Measurements from ENCODE around the gene ARHGEF16.

ARHGEF16 gene

DNA sequence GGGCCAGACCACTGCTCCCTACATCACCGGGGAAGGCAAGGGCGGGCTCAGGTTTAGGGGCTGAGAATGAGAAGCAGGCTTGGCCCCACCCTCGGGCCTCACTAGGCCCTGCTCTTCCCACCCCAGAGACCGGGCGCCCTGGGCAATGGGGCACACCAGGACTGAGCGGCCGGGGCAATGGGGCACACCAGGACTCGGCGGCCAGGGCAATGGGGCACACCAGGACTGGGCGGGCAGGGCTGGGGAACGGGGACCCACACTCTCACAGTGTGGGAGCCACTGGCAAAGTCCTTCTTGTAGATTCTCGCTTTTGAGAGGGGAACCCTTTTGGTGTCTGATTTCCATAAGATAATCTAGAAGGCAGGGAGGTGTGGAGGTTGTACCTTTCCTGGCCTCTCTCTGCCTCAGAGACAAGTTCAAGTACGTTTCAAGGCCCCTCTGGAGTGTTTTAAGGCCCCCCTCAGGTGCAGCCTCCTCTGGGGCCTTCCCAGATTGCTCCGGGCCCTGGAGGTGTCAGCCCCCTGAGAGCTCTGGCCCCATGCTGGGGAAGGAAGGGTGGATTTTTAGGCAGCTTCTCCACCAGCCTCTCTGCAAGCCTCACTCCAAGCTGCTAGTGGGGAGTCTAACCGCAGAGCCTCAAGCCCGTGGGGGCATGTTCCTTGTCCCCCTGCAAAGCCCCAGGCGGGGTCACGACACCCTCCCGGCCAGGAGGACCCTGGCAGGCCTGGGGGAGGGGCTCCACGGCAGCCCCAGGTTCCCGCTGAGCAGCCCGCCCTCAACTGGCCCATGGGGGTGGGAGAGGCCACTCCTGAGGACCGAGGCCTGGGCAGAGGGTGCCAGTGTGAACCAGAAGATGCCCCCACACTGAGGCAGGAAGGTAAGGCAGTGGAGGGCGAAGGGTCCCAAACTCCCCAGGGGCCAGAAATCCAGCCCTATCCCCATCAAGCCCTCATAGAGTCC lies 66.2 kb downstream of the ARHGEF16 start:
- Histone ChIP-seq H3K27me3 (ENCODE audit: control insufficient read depth, insufficient read depth, low read length, poor library complexity, severe bottlenecking) (no peaks in the 10 kb centered on the region), H3K4me3 (ENCODE audit: insufficient read depth, low read depth, low read length) (no peak overlapping the region), H3K36me3 (ENCODE audit: control insufficient read depth, insufficient read depth, low read length) (no peaks in the 10 kb centered on the region), H3K9me3 (ENCODE audit: control insufficient read depth, low read length) (no peaks in the 10 kb centered on the region), H3K4me1 (ENCODE audit: control insufficient read depth, insufficient read depth, low read length) (peaks cover 9% of the 10 kb centered on the region), H3K27ac (ENCODE audit: insufficient read depth, low read depth, low read length, poor library complexity, severe bottlenecking) (no peak overlapping the region)
- 91 to 92% methylated on average over 24 of the region's 24 CpGs for WGBS, 2 experiments

- WGBS, 2 experiments = 92 to 93% methylated on average over 16 of the region's 16 CpGs
- Histone ChIP-seq H3K4me3 (ENCODE audit: insufficient read depth, low read depth, low read length) (no peak overlapping the region), H3K27me3 (ENCODE audit: control insufficient read depth, insufficient read depth, low read length, poor library complexity, severe bottlenecking) (no peaks in the 10 kb centered on the region)
Measured at GRCh38 chr1:3521426-3521825, 67.0 kb downstream of the ARHGEF16 start.

DNA sequence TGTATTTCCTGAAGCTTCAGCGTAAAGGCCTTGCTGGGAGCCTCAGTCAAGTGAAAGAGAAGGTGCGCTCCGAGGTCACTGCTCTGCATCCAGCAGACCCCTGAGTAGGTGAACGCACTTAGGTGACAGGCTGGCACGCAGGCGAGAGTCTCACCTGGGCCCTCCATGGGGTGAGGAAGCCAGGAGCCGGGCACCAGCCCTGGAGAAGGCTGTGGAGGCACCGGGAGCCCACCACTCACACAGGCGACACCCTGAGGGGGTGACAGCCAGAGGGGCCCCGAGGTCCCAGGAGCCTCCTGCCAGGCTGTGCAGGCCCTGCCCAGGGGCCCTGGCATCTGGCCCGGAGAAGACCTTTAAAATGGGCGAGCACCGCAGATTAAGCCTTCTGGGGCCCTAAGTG lies 67.6 kb downstream of the ARHGEF16 start:
- H3K4me3 ChIP-seq (ENCODE audit: insufficient read depth, low read depth, low read length) = no peak overlapping the region
- H3K4me1 ChIP-seq (ENCODE audit: control insufficient read depth, insufficient read depth, low read length) = peaks cover 9% of the 10 kb centered on the region
- H3K36me3 ChIP-seq (ENCODE audit: control insufficient read depth, insufficient read depth, low read length) = no peaks in the 10 kb centered on the region
- no peaks in the 10 kb centered on the region for H3K27me3 ChIP-seq (ENCODE audit: control insufficient read depth, insufficient read depth, low read length, poor library complexity, severe bottlenecking)
- WGBS, 2 experiments = 94 to 95% methylated on average over 13 of the region's 13 CpGs
- H3K9me3 ChIP-seq (ENCODE audit: control insufficient read depth, low read length) = no peaks in the 10 kb centered on the region
- no peak overlapping the region for H3K27ac ChIP-seq (ENCODE audit: insufficient read depth, low read depth, low read length, poor library complexity, severe bottlenecking)

More at GRCh38 chr1:3521426-3521825, 67.0 kb downstream of the ARHGEF16 start:
- no peaks in the 10 kb centered on the region for H3K9me3 ChIP-seq (ENCODE audit: control insufficient read depth, low read length)
- H3K4me1 ChIP-seq (ENCODE audit: control insufficient read depth, insufficient read depth, low read length) = peaks cover 9% of the 10 kb centered on the region
- H3K27ac ChIP-seq (ENCODE audit: insufficient read depth, low read depth, low read length, poor library complexity, severe bottlenecking) = no peak overlapping the region
- H3K36me3 ChIP-seq (ENCODE audit: control insufficient read depth, insufficient read depth, low read length) = no peaks in the 10 kb centered on the region

DNA sequence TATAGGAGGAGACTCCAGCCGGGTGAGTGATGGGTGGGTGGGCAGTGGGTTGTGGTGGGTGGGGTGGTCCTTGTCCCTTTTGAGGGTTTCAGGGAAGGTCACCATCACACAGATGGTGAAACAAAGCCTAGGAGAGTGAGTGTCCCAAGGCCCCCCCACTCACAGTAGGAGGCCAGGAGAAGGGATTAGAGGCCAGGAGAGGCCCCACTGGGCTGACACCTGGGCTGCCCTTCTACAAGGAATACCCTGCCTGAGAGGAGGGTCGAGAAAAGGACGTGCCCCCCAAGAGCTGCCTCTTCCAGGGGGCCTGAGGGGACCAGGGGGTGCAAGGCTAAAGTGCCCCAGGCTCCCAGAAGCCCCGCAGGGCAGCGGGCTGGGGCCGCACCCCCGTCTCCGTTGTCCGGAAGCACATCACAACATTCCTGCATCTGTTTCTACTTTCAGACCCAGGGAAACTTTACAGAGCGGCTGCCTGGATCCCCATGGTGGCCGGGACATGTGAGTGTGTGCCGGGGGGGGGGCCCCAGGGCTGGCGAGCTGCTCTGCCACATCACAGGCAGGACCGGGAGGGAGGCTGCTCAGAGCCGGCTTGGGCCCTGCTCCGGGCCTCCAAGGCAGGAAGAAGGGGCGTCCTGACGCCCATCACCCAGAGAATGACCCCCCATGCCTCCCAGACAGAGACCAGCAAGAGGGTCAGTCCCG lies 68.2 kb downstream of the ARHGEF16 start:
- no peaks in the 10 kb centered on the region for H3K9me3 ChIP-seq (ENCODE audit: control insufficient read depth, low read length)
- H3K4me3 ChIP-seq (ENCODE audit: insufficient read depth, low read depth, low read length) = no peak overlapping the region
- no peaks in the 10 kb centered on the region for H3K36me3 ChIP-seq (ENCODE audit: control insufficient read depth, insufficient read depth, low read length)
- WGBS, 2 experiments = 82 to 84% methylated on average over 19 of the region's 19 CpGs
- H3K27ac ChIP-seq (ENCODE audit: insufficient read depth, low read depth, low read length, poor library complexity, severe bottlenecking) = no peak overlapping the region
- H3K27me3 ChIP-seq (ENCODE audit: control insufficient read depth, insufficient read depth, low read length, poor library complexity, severe bottlenecking) = no peaks in the 10 kb centered on the region
- H3K4me1 ChIP-seq (ENCODE audit: control insufficient read depth, insufficient read depth, low read length) = peaks cover 10% of the 10 kb centered on the region

DNA sequence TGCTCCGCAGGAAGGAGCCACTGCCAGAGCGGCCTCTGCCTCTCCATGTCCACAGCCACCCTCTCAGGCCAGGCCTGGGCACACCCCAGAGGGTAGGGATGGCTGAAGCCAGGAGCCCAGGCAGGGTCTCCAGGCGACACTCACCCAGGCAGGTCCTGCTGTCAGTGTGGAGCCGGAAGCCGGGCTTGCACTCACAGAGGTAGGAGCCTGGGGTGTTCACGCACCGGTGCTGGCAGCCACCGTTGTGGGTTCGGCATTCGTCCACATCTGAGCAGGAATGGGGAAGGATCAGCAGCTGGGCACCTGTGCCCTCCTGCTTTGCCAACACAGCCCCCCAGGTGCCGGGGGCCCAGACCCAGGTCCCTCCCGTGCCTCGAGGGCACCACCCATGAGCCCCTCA lies 69.5 kb downstream of the ARHGEF16 start:
- Histone ChIP-seq H3K4me1 (ENCODE audit: control insufficient read depth, insufficient read depth, low read length) (peaks cover 12% of the 10 kb centered on the region), H3K9me3 (ENCODE audit: control insufficient read depth, low read length) (no peaks in the 10 kb centered on the region), H3K4me3 (ENCODE audit: insufficient read depth, low read depth, low read length) (no peak overlapping the region), H3K27me3 (ENCODE audit: control insufficient read depth, insufficient read depth, low read length, poor library complexity, severe bottlenecking) (peaks cover 6% of the 10 kb centered on the region), H3K36me3 (ENCODE audit: control insufficient read depth, insufficient read depth, low read length) (no peaks in the 10 kb centered on the region), H3K27ac (ENCODE audit: insufficient read depth, low read depth, low read length, poor library complexity, severe bottlenecking) (no peak overlapping the region)
- 95 to 96% methylated on average over 13 of the region's 13 CpGs for WGBS, 2 experiments

GRCh38 chr1:3524556-3525203 lies 70.2 kb downstream of the ARHGEF16 start:
- 87 to 88% methylated on average over 20 of the region's 20 CpGs for WGBS, 2 experiments
- no peak overlapping the region for H3K4me3 ChIP-seq (ENCODE audit: insufficient read depth, low read depth, low read length)
- no peaks in the 10 kb centered on the region for H3K9me3 ChIP-seq (ENCODE audit: control insufficient read depth, low read length)
- peaks cover 13% of the 10 kb centered on the region for H3K27me3 ChIP-seq (ENCODE audit: control insufficient read depth, insufficient read depth, low read length, poor library complexity, severe bottlenecking)
- H3K4me1 ChIP-seq (ENCODE audit: control insufficient read depth, insufficient read depth, low read length) = peaks cover 12% of the 10 kb centered on the region
- H3K27ac ChIP-seq (ENCODE audit: insufficient read depth, low read depth, low read length, poor library complexity, severe bottlenecking) = no peak overlapping the region
- H3K36me3 ChIP-seq (ENCODE audit: control insufficient read depth, insufficient read depth, low read length) = no peaks in the 10 kb centered on the region

- H3K27me3 ChIP-seq (ENCODE audit: control insufficient read depth, insufficient read depth, low read length, poor library complexity, severe bottlenecking) = peaks cover 24% of the 10 kb centered on the region
- no peak overlapping the region for H3K4me3 ChIP-seq (ENCODE audit: insufficient read depth, low read depth, low read length)
- 91 to 94% methylated on average over 24 of the region's 24 CpGs for WGBS, 2 experiments
Measured at GRCh38 chr1:3525551-3526482, 71.4 kb downstream of the ARHGEF16 start.

DNA sequence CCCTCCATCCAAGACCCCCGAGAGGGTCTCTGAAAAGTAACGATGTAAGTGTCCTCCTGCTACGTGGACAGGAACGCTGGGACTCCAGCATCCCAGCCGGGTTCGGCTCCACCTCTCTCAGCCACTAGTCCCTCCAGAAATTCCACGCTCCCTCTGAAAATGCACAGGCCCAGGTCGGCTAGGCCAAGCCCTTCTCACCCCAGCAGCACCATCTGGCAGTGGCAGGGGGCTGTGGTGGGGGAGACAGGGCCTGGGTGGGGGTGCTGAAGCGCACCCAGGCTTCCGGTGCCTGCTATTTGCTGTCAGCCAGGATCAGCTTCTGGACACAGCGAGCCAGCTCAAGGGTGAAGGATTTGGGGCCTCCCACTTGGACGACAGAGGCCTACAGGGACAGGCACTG lies 73.3 kb downstream of the ARHGEF16 start:
- Histone ChIP-seq H3K27ac (ENCODE audit: insufficient read depth, low read depth, low read length, poor library complexity, severe bottlenecking) (no peak overlapping the region), H3K4me3 (ENCODE audit: insufficient read depth, low read depth, low read length) (no peak overlapping the region), H3K9me3 (ENCODE audit: control insufficient read depth, low read length) (no peaks in the 10 kb centered on the region), H3K36me3 (ENCODE audit: control insufficient read depth, insufficient read depth, low read length) (no peaks in the 10 kb centered on the region), H3K4me1 (ENCODE audit: control insufficient read depth, insufficient read depth, low read length) (peaks cover 21% of the 10 kb centered on the region), H3K27me3 (ENCODE audit: control insufficient read depth, insufficient read depth, low read length, poor library complexity, severe bottlenecking) (peaks cover 32% of the 10 kb centered on the region)
- WGBS, 2 experiments = 86 to 89% methylated on average over 12 of the region's 12 CpGs

More at GRCh38 chr1:3525551-3526482, 71.4 kb downstream of the ARHGEF16 start:
- no peak overlapping the region for H3K27ac ChIP-seq (ENCODE audit: insufficient read depth, low read depth, low read length, poor library complexity, severe bottlenecking)
- no peaks in the 10 kb centered on the region for H3K9me3 ChIP-seq (ENCODE audit: control insufficient read depth, low read length)
- no peaks in the 10 kb centered on the region for H3K36me3 ChIP-seq (ENCODE audit: control insufficient read depth, insufficient read depth, low read length)
- H3K4me1 ChIP-seq (ENCODE audit: control insufficient read depth, insufficient read depth, low read length) = peaks cover 20% of the 10 kb centered on the region

DNA sequence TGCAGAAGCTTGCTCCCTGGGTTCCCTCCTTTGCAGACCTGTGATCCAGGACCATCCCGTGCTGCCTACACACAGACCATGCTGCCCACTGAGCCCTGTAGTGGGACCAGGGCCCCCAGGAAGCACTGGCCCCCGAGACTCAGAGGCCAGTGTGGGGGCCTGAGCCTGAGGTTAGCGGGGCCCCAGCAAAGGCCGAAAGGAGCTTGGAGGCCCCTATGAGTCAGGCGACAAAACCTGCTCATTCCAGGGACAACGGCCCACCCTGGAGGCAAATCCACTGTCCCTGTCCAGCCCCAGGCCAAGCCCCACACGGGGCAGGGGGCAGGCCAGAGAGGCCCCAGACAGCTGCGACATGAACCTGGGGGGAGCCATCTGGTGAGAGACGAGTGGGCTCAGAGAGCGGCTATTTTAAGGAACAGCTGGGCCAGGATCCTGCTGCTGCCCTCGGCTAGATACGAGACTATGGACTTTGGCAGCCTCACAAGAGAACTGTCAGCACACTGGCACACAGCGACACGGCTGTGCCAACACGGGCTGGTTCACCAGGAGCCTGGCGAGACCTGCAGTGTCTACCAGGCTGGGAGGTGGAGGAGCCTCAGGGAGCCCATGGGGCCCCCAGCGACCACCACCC lies 74.7 kb downstream of the ARHGEF16 start:
- WGBS, 2 experiments = 90% methylated on average over 17 of the region's 17 CpGs
- Histone ChIP-seq H3K4me3 (ENCODE audit: insufficient read depth, low read depth, low read length) (no peak overlapping the region), H3K27ac (ENCODE audit: insufficient read depth, low read depth, low read length, poor library complexity, severe bottlenecking) (no peak overlapping the region), H3K4me1 (ENCODE audit: control insufficient read depth, insufficient read depth, low read length) (peaks cover 15% of the 10 kb centered on the region), H3K27me3 (ENCODE audit: control insufficient read depth, insufficient read depth, low read length, poor library complexity, severe bottlenecking) (peaks cover 32% of the 10 kb centered on the region), H3K9me3 (ENCODE audit: control insufficient read depth, low read length) (no peaks in the 10 kb centered on the region), H3K36me3 (ENCODE audit: control insufficient read depth, insufficient read depth, low read length) (no peaks in the 10 kb centered on the region)

All from ectodermal cell (in vitro differentiated cells).